Measurements from ENCODE around the gene ACSL6.

Gene ACSL6

GRCh38 chr5:132044207-132044606 is 32.7 kb upstream of the ACSL6 start:
- no peak for DNase-seq

- DNase-seq: no peak
Observed at GRCh38 chr5:132037353-132037752, 25.9 kb upstream of the ACSL6 start.

DNA sequence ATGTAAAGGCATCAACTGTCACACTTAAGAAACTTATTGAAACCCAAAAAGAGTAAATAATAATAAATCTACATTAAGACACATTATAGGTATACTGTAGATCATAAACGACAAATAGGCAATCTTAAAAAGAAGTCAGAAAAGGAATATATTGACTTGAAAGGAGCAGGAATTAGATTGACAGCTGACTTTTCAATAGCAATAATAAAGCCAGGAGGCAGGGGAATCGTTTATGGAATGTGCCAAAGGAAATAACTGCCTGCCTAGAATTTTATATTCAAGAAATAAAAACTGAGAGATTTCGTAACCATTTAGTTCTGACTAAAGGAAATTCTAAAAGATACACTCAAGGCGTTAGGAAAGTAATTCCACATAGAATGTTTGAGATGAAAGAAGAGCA is 21.7 kb upstream of the ACSL6 start:
- DNase-seq: no peak

- no peak for DNase-seq
Observed at GRCh38 chr5:132032196-132032595, 20.7 kb upstream of the ACSL6 start.

GRCh38 chr5:132030610-132031009 is 19.2 kb upstream of the ACSL6 start:
- DNase-seq: no peak

- DNase-seq: no peak
Observed at GRCh38 chr5:132029609-132030330, 18.3 kb upstream of the ACSL6 start.

DNA sequence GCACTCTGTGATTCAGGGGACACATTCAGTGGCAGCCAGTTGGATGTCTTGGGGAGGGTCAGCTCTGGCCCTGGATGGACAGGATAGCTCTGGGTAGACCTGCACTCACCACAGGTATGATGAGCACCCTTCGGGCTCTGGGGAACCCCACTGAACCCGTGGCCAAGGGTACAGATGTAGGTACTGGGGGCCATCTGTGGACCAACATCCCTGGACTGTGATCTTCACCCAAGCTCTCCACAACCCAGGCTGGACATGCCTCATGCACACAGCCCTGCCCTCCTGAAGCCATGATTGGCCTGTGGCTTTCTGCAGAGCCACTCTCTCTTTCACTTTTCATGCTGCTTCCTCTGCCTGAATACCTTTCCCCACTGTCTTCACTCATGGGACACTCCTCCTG is 15.6 kb upstream of the ACSL6 start:
- DNase-seq: no peak

DNA sequence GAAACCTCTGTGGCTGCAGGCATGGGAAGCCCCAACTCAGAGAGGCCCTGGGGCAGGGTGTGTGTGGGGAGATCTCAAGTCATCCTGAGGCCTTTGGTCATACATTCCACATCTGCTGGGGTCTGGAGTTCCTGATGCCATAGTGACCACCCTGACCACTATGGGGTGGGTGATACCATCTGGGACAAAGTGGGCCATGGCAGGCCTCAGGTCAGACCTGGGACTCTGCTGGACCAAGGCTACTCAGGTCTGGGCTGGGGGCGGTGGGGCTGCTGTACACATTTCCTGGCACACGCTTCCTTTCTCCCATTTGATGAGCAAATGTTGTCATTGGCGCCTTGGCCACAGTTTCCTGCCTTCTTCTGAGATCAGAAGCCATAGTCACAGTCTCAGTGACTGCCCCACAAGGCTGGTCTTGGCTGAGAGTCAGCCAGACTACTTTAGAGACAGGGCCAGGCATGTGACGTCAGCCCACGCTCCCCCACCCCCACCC is 15.1 kb upstream of the ACSL6 start:
- no peak for DNase-seq

DNA sequence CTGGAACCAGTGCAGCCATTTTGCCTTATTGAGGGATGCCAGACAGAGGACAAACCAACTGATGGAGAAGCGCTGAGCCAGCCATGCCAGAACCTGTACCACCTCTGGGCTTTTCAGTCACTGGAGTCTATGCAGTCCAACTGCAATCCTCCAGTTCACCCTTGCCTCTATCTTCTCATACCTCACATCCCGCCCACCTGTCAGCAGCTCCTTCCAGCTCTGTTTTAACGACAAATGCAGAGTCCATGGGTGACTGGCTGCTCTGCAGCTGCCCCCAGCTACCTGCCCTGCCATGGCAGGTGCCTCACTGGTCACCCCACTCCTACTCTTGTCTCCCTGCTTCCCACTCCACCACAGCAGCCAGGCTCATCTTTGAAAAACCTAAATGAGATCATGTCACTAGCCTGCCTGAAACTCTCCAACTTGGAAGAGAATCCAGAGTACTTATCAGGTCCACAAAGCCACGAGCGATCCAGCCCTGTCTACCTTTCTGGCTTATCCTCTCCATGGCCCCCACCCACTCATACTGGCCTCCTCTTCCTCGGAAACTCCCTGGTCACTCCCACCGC is 14.0 kb upstream of the ACSL6 start:
- no peak for DNase-seq

- no peak for DNase-seq
Observed at GRCh38 chr5:132024789-132025402, 13.4 kb upstream of the ACSL6 start.

GRCh38 chr5:132024117-132024435 is 12.6 kb upstream of the ACSL6 start:
- DNase-seq: no peak

DNA sequence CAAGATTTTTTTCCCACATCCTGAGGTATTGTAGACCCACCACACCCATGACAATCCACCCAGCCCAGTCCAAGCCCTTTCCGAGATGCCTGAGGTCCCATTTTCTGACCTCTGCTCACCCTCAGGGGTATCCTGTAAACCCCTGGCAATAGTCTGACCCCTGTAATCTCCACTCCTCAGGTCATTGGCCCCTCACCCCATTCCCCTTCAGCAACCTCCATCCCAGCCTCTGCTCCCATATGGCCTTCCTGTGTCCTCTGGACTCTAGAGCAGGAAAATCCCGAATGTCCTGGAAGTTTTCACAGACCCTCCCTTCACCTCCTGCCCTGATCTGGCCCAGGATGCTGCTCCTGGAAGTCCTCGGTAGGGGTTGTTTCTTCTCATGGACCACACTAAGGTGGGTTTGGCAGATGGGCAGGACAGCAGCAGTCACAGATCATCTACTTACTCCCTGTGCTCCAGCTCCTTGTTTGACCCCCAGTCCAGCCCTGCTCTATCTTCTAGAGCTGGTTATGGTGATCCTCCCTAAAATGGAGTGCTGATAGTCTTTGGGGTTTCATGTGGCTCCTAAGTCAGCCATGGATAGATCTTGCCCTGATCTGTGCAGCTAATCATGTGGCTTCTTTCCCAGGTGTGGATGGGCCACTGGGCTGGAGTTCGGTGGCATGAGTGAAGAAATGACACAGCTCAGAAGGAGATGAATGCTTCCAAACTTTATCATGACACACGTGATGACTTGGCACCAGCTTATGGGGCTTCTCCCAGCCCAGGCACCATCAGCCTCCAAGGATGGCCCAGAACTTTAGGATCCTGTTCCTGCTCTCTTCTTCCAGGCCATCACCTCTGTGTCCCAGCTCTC is 12.0 kb upstream of the ACSL6 start:
- no peak for DNase-seq

DNA sequence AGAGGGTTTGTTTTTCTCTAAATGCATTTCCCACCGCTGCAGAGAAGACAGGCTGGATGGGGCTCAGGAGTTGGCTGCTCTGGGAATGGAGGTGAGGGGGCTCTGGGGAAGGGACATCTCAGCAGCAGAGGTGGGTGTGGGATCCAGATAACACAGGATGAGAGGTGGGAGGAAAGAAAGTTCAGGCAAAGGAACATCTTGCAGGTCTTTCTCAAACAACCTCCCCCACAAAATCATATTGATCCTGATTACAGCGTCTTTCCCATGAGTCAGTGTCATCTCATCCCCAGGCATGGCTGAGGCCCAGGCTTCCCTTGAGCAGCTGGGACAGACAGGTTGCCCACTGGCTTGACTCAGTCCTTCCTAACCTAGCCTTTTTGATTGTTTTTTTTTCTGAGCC is 11.3 kb upstream of the ACSL6 start:
- no peak for DNase-seq

DNA sequence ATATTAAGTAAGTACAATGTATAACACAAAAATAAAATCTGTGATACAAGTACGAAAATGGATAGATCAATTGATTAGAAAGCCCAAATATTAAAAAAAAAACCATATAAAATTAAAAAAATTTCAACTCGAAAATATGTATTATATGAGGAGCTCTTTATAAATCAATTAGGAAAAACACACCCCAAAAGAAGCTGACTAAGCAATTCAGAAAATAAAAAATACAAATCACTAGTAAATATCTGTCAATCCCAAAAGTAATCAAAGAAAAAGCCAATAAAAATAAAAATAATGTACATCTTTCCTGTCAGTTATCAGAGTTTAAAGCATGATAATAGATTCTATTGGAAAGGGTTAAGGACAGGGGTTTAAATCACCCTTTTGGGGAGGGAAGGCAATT is 10.2 kb upstream of the ACSL6 start:
- no peak for DNase-seq

DNA sequence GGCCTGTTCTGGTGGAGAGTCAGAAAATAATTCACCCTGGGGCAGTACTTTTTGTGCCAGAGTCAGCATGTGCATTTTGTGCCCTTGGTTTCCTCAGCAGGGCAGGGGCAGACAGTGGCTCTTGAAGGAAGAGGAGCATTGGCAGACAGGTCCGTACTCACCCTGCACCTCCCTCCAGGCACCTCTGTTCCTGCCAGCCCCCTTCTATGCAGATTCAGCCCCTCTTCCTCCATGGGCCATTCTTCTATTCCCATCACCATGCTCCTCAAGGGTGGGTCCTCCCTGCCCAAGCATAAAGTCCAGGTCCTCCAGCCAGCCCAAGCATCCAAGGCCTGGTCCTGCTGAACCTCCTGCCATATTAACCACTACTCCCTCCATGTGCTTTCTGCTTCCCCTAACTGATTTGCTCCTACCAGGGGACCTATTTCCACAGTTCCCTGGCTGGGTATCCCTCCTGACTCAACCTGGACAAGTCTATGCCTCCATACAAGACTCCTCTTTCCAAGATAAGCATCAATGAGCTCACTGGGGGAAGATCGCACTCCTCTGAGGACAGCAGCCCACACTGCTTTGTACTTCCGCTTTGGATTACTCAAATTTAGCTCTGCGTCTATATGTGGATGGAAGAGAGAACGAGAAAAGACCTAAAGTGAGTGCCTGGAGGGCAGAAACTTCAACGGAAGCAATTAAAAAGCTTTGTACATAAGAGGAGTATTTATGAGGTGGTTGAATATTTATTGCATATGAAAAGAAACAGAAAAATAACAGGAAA is 9.3 kb upstream of the ACSL6 start:
- DNase-seq: no peak

DNA sequence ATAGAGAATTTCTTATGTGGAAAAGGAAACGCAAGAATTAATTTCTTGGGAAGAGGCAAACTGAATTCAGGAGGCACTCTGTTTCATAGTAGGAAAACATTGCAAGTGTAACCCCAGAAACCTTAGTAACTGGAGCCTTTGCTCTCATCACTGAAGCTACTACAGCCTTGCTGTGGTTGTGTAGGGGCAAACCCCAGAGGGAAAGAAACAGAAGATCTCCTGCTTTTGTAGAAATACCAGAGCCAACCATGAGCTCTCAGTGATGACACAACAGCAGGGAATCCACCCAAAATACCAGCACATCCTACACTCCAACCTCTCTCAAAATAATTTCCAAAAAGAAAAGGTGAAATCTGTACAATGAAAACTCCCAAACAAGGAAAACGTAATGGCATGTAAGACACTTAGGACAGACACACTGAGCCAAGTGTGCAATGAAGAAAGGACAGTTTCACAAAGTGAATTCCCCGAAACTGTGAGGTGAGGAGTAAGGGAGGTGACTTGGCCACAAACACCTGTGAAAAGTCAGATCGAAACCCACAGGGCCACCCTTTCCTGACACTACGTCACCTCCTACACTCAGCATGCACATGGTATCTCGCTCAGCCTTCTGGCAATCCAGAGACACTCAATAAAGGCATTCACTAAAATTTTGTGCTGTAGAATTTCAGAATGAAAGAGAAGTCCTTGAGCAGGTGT is 8.5 kb upstream of the ACSL6 start:
- no peak for DNase-seq

GRCh38 chr5:132019337-132019736 is 7.9 kb upstream of the ACSL6 start:
- no peak for DNase-seq

DNA sequence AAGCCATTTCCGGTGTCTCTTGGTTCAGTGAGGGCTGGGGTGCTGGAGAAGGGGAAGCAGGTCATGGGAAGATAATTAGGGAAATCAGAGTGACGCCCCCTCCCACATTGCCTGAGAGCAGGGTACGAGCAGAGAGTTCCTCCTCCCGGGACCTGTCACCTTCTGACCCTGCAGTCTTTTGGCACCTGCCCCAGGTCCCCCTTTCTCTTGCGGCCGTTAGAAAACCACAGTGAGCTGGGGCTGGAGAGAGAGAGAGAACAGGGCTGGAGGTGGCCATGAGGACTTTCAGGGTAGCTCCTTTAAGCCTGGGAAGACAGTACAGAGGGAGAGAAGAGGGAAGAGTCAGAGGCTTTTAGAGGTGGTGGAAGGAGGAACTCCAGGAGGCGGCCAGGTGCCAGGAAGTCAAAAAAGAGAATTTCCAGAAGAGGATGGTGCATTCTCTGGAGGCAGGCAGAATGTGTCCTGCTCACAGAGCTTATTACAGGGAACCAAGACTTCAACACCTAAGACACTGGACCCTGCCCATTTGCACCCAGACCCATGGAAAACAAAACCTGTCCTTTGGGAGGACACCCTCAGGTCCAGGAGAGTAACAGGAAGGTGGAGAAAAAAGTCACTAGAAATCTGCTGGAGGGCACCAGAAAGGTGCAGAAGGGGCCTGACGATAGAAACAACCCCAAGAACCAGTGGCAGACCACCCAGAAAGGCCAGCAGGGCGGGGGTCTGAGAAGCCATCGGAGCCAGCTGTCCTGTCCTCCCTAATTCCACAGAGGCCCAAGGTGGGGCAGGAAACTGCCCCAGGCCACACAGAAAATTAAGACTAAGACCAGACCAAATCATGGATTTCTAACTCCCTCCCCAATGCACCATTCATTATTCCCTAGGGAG is 6.5 kb upstream of the ACSL6 start:
- DNase-seq: no peak

- DNase-seq: no peak
Observed at GRCh38 chr5:132017316-132017715, 5.9 kb upstream of the ACSL6 start.

- no peak for DNase-seq
Observed at GRCh38 chr5:132016721-132017250, 5.3 kb upstream of the ACSL6 start.

DNA sequence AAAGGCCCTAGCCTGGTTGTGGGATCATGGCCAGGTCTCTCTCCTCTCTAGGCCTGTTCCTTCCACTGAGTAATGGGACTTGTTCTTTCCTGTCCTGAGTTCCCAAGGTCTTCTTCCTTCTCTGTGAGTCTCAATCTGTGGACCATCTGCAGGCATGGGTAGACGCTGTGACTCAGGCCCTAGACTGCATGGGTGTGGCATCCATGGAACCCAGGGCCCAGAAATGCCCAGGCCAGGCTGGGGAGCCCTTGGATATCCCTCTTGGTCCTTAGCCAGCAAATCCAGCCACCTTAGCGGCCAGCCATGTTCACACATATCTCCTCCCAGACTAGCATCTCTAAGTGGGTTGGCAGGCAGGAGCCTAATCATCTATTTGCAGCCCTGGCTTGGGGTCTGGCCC is 2.3 kb upstream of the ACSL6 start:
- DNase-seq: no peak

All from right hindlimb (tissue), 1 donor.